Measurements from ENCODE around the gene GLIS1. TPM values are rescaled to one million over a fixed set of nuclear protein-coding genes. Genes with fewer than 3 reads are reported as not detected.

Gene GLIS1
- total and polyA plus RNA-seq, 10 of the 15 experiments (the other 5 are each of a cell fraction or from before 2014, with no cell fraction given) = not detected

GRCh38 chr1:53524428-53525375, 214.3 kb downstream of the GLIS1 start:
- Histone ChIP-seq H3K4me1 (ENCODE audit: control insufficient read depth, insufficient read depth, low read length) (no peaks in the 10 kb centered on the region), H3K4me3 (no peak overlapping the region), H3K27me3 (replicated peaks in 1 of 2; ENCODE audit: control insufficient read depth in 2 of 2, insufficient read depth in 2 of 2, low read length in 1 of 2) (no peaks in the 10 kb centered on the region), H3K4me2 (ENCODE audit: control insufficient read depth, insufficient read depth) (no peak overlapping the region), H3K27ac (ENCODE audit: control insufficient read depth, insufficient read depth) (no peak overlapping the region), H3K9me3 (replicated peaks; ENCODE audit: control insufficient read depth, insufficient read depth, low read length) (no peaks in the 10 kb centered on the region), H3K9ac (ENCODE audit: control insufficient read depth, insufficient read depth, low read length) (no peak overlapping the region), H3K36me3 (ENCODE audit: control insufficient read depth in 2 of 2, insufficient read depth in 2 of 2, low read length in 1 of 2) (no peaks in the 10 kb centered on the region), H4K20me1 (ENCODE audit: control insufficient read depth, insufficient read depth) (no peaks in the 10 kb centered on the region), H2AFZ (ENCODE audit: control insufficient read depth, low read depth, low read length) (no peak overlapping the region), H3K79me2 (ENCODE audit: control insufficient read depth, insufficient read depth, low read length) (no peaks in the 10 kb centered on the region)
- DNase-seq (ENCODE audit: low read depth, low spot score) (no peak), FAIRE-seq (no peak), ATAC-seq (no peak)
- CTCF ChIA-PET = no interaction called here
- RAD21 ChIA-PET (ENCODE audit: unreplicated experiment) = no interaction called here
- intact Hi-C loops (cut with micrococcal nuclease; ENCODE audit: unreplicated experiment) (no loop called here), in situ Hi-C loops (cut with MboI) (no loop called here)
- SMC1A ChIA-PET (ENCODE audit: uncharacterized antibody, unreplicated experiment) = no interaction called here
- WGBS (ENCODE audit: insufficient coverage, insufficient replicate concordance, low lambda C conversion rate, missing lambda C conversion rate) = 53% methylated on average over 35 of the region's 35 CpGs
- no TSS peak for BruUV-seq (replicated peaks)
- POLR2A ChIA-PET = no interaction called here
- TF ChIP-seq SUZ12 (IDR thresholded peaks at IDR 0.05; ENCODE audit: unreplicated experiment) = no peak
- TF ChIP-seq ZBTB11 (CRISPR knock-in tag; IDR thresholded peaks at IDR 0.05) = no peak
- TF ChIP-seq POLR2A (IDR thresholded peaks at IDR 0.05; ENCODE audit: low read depth, low read length) = no peak
- TF ChIP-seq MYB (IDR thresholded peaks at IDR 0.05; ENCODE audit: borderline replicate concordance, low read depth, low read length) = no peak
- TF ChIP-seq BCL11A (IDR thresholded peaks at IDR 0.05; ENCODE audit: low read depth, low read length) = no peak
- no peak for TF ChIP-seq RELB (IDR thresholded peaks at IDR 0.05; ENCODE audit: low read depth)
- TF ChIP-seq USF1 (IDR thresholded peaks at IDR 0.05; ENCODE audit: borderline replicate concordance, extremely low read length, insufficient read depth, low read depth, low read length) = no peak
- TF ChIP-seq RFX5 (IDR thresholded peaks at IDR 0.05; ENCODE audit: low read depth, low read length) = no peak
- TF ChIP-seq FOXK2 (IDR thresholded peaks at IDR 0.05) = no peak
- TF ChIP-seq NR2C2 (IDR thresholded peaks at IDR 0.05; ENCODE audit: borderline replicate concordance, control insufficient read depth, insufficient read length, low read depth) = no peak
- TF ChIP-seq NFXL1 (IDR thresholded peaks at IDR 0.05; ENCODE audit: borderline replicate concordance) = no peak
- TF ChIP-seq TARDBP (IDR thresholded peaks at IDR 0.05; ENCODE audit: borderline replicate concordance) = no peak
- no peak for TF ChIP-seq MXI1 (IDR thresholded peaks at IDR 0.05; ENCODE audit: low read depth, low read length)
- no peak for TF ChIP-seq REST (IDR thresholded peaks at IDR 0.05; ENCODE audit: low read depth, low read length)

Data from GM12878 (cell line).